Transverse colon (tissue), 4 donors: ENCODE measurements around the gene ZDHHC24.

Experiments used
- CTCF ChIP-seq, 5 experiments: fragments of 200-600 bp in 3 of 5; fragments of 450-650 bp in 2 of 5; sonication (generic) in 3 of 5; IDR thresholded peaks; 1 replicate in 2 of 5; 2 replicates in 3 of 5; pipeline ENCODE4 v1.5.1; 2016 to 2017; ENCODE audit warnings: antibody characterized with exemption in 5 of 5, inconsistent platforms in 3 of 5, mild to moderate bottlenecking in 2 of 5, moderate library complexity in 1 of 5
- EP300 ChIP-seq: sonication (generic); formaldehyde crosslinking; IDR thresholded peaks from one replicate; pipeline ENCODE4 v1.6.1; 2017; ENCODE audit warnings: antibody characterized with exemption, low read depth
- POLR2A ChIP-seq: fragments of 450-650 bp; IDR thresholded peaks from one replicate; pipeline ENCODE4 v1.6.1; 2016; ENCODE audit warnings: antibody characterized with exemption, mild to moderate bottlenecking, moderate library complexity
- POLR2AphosphoS5 ChIP-seq, 3 donors: sonication (generic); formaldehyde crosslinking; IDR thresholded peaks; one replicate each; pipeline ENCODE4 v1.6.1; 2016; ENCODE audit warnings: antibody characterized with exemption in 3 of 3

DNA sequence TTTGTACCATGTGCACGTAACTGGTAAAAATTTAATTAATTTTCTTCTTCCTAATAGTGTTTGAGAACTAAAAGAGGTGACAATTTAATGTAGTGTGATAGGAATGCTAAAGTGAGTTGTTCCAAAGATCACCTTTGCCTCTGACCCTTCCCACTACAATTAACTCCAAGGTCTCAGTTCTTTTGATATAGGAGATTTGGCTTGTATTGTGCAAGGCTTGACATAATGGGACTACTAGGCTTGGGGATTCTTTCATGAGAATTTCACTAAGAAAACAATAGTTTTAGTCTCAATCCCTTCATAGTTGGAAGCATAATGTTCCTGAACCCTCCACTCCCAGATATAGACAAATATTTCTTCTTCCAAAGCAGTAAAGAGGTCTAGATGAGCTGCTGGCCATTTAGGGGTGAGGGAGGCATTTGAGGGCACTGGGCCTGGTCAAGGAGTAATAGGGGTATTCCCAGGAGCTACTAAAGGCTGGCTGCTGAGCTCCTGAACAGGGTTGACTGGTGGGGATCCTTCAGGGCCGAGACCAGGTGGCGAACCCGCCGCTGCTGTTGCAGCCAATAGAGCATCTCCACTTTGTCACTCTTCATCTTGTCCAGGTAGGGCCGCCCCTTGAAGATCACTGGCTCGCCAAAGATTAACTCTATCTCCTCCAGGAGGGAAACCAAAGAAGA, 44.3 kb upstream of the ZDHHC24 start:
- no peak for TF ChIP-seq POLR2AphosphoS5 (IDR thresholded peaks at IDR 0.05)
- no peak for TF ChIP-seq POLR2A
- no peak for TF ChIP-seq EP300
- no peak for TF ChIP-seq CTCF (IDR thresholded peaks at IDR 0.05)
